Measurements from ENCODE around the gene GLUL. TPM values are rescaled to one million over a fixed set of nuclear protein-coding genes. Genes with fewer than 3 reads are reported as not detected.

Gene GLUL
- total and polyA plus RNA-seq, 5 donors from 2014 or later: 27.3 to 69.5 (median 44.5) TPM

GRCh38 chr1:182391028-182391361 lies 595 bp downstream of the GLUL start:
- H3K36me3 ChIP-seq (ENCODE audit: control insufficient read depth, insufficient read depth, low read length): no peaks in the 10 kb centered on the region
- DNase-seq (no peak), ATAC-seq (ENCODE audit: low read depth in 2 of 2) (no peak)
- Mint-ChIP-seq H3K36me3 (no peaks in the 10 kb centered on the region), H3K4me3 (peak overlapping the region; percentile 89 to 92 (median 90)), H3K9me3 (peaks cover 0 to 3% (median 0%) of the 10 kb centered on the region in 7 donors), H3K27ac (peak overlapping the region; percentile 49 to 96 (median 87)), H3K4me1 (peaks cover 6 to 23% (median 11%) of the 10 kb centered on the region in 4 donors), H3K27me3 (peaks cover 29% of the 10 kb centered on the region)
- H3K27ac ChIP-seq (ENCODE audit: insufficient read depth, low read length, poor library complexity, severe bottlenecking): peak overlapping the region; percentile 29
- peaks cover 13% of the 10 kb centered on the region for H3K4me1 ChIP-seq (ENCODE audit: control insufficient read depth, insufficient read depth, low read length, poor library complexity, severe bottlenecking)
- no peaks in the 10 kb centered on the region for H3K9me3 ChIP-seq (ENCODE audit: control insufficient read depth in 2 of 2, low read length in 2 of 2)
- peaks cover 17% of the 10 kb centered on the region for H3K27me3 ChIP-seq (ENCODE audit: control insufficient read depth, insufficient read depth, low read length)
- no peak overlapping the region for H3K4me3 ChIP-seq (ENCODE audit: low read depth, low read length)

- peak overlapping the region; percentile 51 for H3K4me3 ChIP-seq (ENCODE audit: low read depth, low read length)
- Mint-ChIP-seq H3K27me3 (peaks cover 27% of the 10 kb centered on the region), H3K27ac (peak overlapping the region; percentile 88 to 92 (median 92)), H3K4me1 (peaks cover 6 to 23% (median 11%) of the 10 kb centered on the region in 4 donors), H3K9me3 (peaks cover 0 to 3% (median 0%) of the 10 kb centered on the region in 7 donors), H3K36me3 (peaks cover 5% of the 10 kb centered on the region), H3K4me3 (peak overlapping the region; percentile 86 to 91 (median 90))
- peaks cover 13% of the 10 kb centered on the region for H3K4me1 ChIP-seq (ENCODE audit: control insufficient read depth, insufficient read depth, low read length, poor library complexity, severe bottlenecking)
- no peaks in the 10 kb centered on the region for H3K9me3 ChIP-seq (ENCODE audit: control insufficient read depth in 2 of 2, low read length in 2 of 2)
- H3K27ac ChIP-seq (ENCODE audit: insufficient read depth, low read length, poor library complexity, severe bottlenecking): no peak overlapping the region
- no peak for ATAC-seq (ENCODE audit: low read depth in 2 of 2)
- peaks cover 17% of the 10 kb centered on the region for H3K27me3 ChIP-seq (ENCODE audit: control insufficient read depth, insufficient read depth, low read length)
- no peaks in the 10 kb centered on the region for H3K36me3 ChIP-seq (ENCODE audit: control insufficient read depth, insufficient read depth, low read length)
- no peak for DNase-seq
Measured at GRCh38 chr1:182389619-182390047, 2.0 kb downstream of the GLUL start.

- peaks cover 11% of the 10 kb centered on the region for H3K27me3 ChIP-seq (ENCODE audit: control insufficient read depth, insufficient read depth, low read length)
- H3K4me3 Mint-ChIP-seq: peak overlapping the region in 3 of 4 donors; percentile 89 to 91 (median 90)
- no peak overlapping the region for H3K27ac ChIP-seq (ENCODE audit: insufficient read depth, low read length, poor library complexity, severe bottlenecking)
- H3K36me3 ChIP-seq (ENCODE audit: control insufficient read depth, insufficient read depth, low read length): no peaks in the 10 kb centered on the region
- H3K4me1 Mint-ChIP-seq: peaks cover 6 to 23% (median 11%) of the 10 kb centered on the region in 4 donors
- peaks cover 13% of the 10 kb centered on the region for H3K4me1 ChIP-seq (ENCODE audit: control insufficient read depth, insufficient read depth, low read length, poor library complexity, severe bottlenecking)
- no peaks in the 10 kb centered on the region for H3K9me3 ChIP-seq (ENCODE audit: control insufficient read depth in 2 of 2, low read length in 2 of 2)
- H3K36me3 Mint-ChIP-seq: peaks cover 5% of the 10 kb centered on the region
- DNase-seq: no peak
- no peak overlapping the region for H3K4me3 ChIP-seq (ENCODE audit: low read depth, low read length)
- H3K9me3 Mint-ChIP-seq: peaks cover 0 to 3% (median 0%) of the 10 kb centered on the region in 7 donors
- H3K27ac Mint-ChIP-seq: peak overlapping the region in 2 of 3 donors; percentile 63 to 88
- ATAC-seq (ENCODE audit: low read depth in 2 of 2): no peak
- peaks cover 20% of the 10 kb centered on the region for H3K27me3 Mint-ChIP-seq
Measured at GRCh38 chr1:182388392-182389134, 3.0 kb downstream of the GLUL start.

- DNase-seq: no peak
- Histone ChIP-seq H3K4me1 (ENCODE audit: control insufficient read depth, insufficient read depth, low read length, poor library complexity, severe bottlenecking) (peaks cover 13% of the 10 kb centered on the region), H3K27ac (ENCODE audit: insufficient read depth, low read length, poor library complexity, severe bottlenecking) (no peak overlapping the region), H3K9me3 (ENCODE audit: control insufficient read depth in 2 of 2, low read length in 2 of 2) (no peaks in the 10 kb centered on the region), H3K27me3 (ENCODE audit: control insufficient read depth, insufficient read depth, low read length) (peaks cover 2% of the 10 kb centered on the region), H3K4me3 (ENCODE audit: low read depth, low read length) (no peak overlapping the region), H3K36me3 (ENCODE audit: control insufficient read depth, insufficient read depth, low read length) (no peaks in the 10 kb centered on the region)
- H3K27ac Mint-ChIP-seq: no peak overlapping the region
- peaks cover 5% of the 10 kb centered on the region for H3K36me3 Mint-ChIP-seq
- peaks cover 14% of the 10 kb centered on the region for H3K27me3 Mint-ChIP-seq
- no peak overlapping the region for H3K4me3 Mint-ChIP-seq
- H3K4me1 Mint-ChIP-seq: peaks cover 6 to 19% (median 10%) of the 10 kb centered on the region in 4 donors
- peaks cover 0 to 3% (median 0%) of the 10 kb centered on the region in 7 donors for H3K9me3 Mint-ChIP-seq
- no peak for ATAC-seq (ENCODE audit: low read depth in 2 of 2)
Measured at GRCh38 chr1:182387566-182387965, 4.0 kb downstream of the GLUL start.

- ATAC-seq (ENCODE audit: low read depth in 2 of 2): no peak
- Histone ChIP-seq H3K4me3 (ENCODE audit: low read depth, low read length) (no peak overlapping the region), H3K27me3 (ENCODE audit: control insufficient read depth, insufficient read depth, low read length) (peaks cover 2% of the 10 kb centered on the region), H3K4me1 (ENCODE audit: control insufficient read depth, insufficient read depth, low read length, poor library complexity, severe bottlenecking) (peaks cover 8% of the 10 kb centered on the region), H3K27ac (ENCODE audit: insufficient read depth, low read length, poor library complexity, severe bottlenecking) (no peak overlapping the region), H3K9me3 (ENCODE audit: control insufficient read depth in 2 of 2, low read length in 2 of 2) (no peaks in the 10 kb centered on the region), H3K36me3 (ENCODE audit: control insufficient read depth, insufficient read depth, low read length) (no peaks in the 10 kb centered on the region)
- H3K9me3 Mint-ChIP-seq: peaks cover 0 to 3% (median 0%) of the 10 kb centered on the region in 7 donors
- H3K36me3 Mint-ChIP-seq: peaks cover 5% of the 10 kb centered on the region
- peaks cover 4 to 17% (median 10%) of the 10 kb centered on the region in 4 donors for H3K4me1 Mint-ChIP-seq
- DNase-seq: no peak
- no peak overlapping the region for H3K4me3 Mint-ChIP-seq
- peaks cover 11% of the 10 kb centered on the region for H3K27me3 Mint-ChIP-seq
- H3K27ac Mint-ChIP-seq: no peak overlapping the region
Measured at GRCh38 chr1:182386980-182387379, 4.6 kb downstream of the GLUL start.

- Histone ChIP-seq H3K9me3 (ENCODE audit: control insufficient read depth in 2 of 2, low read length in 2 of 2) (no peaks in the 10 kb centered on the region), H3K27me3 (ENCODE audit: control insufficient read depth, insufficient read depth, low read length) (peaks cover 2% of the 10 kb centered on the region), H3K4me3 (ENCODE audit: low read depth, low read length) (no peak overlapping the region), H3K27ac (ENCODE audit: insufficient read depth, low read length, poor library complexity, severe bottlenecking) (no peak overlapping the region), H3K4me1 (ENCODE audit: control insufficient read depth, insufficient read depth, low read length, poor library complexity, severe bottlenecking) (peaks cover 6% of the 10 kb centered on the region), H3K36me3 (ENCODE audit: control insufficient read depth, insufficient read depth, low read length) (no peaks in the 10 kb centered on the region)
- DNase-seq (no peak), ATAC-seq (ENCODE audit: low read depth in 2 of 2) (no peak)
- H3K27me3 Mint-ChIP-seq: peaks cover 11% of the 10 kb centered on the region
- H3K4me3 Mint-ChIP-seq: no peak overlapping the region
- peaks cover 4 to 17% (median 10%) of the 10 kb centered on the region in 4 donors for H3K4me1 Mint-ChIP-seq
- H3K36me3 Mint-ChIP-seq: peaks cover 5% of the 10 kb centered on the region
- H3K27ac Mint-ChIP-seq: peak overlapping the region in 1 of 3 donors; percentile 2
- H3K9me3 Mint-ChIP-seq: peaks cover 0 to 3% (median 0%) of the 10 kb centered on the region in 7 donors
Measured at GRCh38 chr1:182385885-182386853, 5.4 kb downstream of the GLUL start.

DNA sequence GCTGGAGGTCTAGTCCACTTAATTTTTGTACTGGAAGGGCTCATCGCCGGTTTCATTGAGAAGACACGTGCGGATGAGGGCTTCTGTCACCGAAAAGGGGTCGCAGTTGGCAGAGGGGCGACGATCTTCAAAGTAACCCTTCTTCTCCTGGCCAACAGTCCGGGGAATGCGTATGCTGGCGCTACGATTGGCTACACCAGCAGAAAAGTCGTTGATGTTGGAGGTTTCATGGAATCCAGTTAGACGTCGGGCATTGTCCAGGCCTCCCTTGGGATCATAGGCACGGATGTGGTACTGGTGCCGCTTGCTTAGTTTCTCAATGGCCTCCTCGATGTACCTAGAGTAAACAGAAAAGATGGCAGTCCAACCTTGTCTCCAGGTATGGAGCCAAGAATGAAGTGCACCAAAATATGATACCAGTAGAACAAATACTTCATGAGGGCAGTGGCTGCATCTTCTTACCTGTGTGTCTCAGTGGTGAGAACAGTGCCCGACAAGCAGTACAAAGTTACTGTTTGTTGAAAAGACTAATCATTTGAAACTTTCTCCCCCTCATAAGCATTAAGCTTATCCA lies 7.1 kb downstream of the GLUL start:
- Histone ChIP-seq H3K4me3 (ENCODE audit: low read depth, low read length) (no peak overlapping the region), H3K4me1 (ENCODE audit: control insufficient read depth, insufficient read depth, low read length, poor library complexity, severe bottlenecking) (no peaks in the 10 kb centered on the region), H3K36me3 (ENCODE audit: control insufficient read depth, insufficient read depth, low read length) (no peaks in the 10 kb centered on the region), H3K9me3 (ENCODE audit: control insufficient read depth in 2 of 2, low read length in 2 of 2) (no peaks in the 10 kb centered on the region), H3K27ac (ENCODE audit: insufficient read depth, low read length, poor library complexity, severe bottlenecking) (no peak overlapping the region), H3K27me3 (ENCODE audit: control insufficient read depth, insufficient read depth, low read length) (peaks cover 2% of the 10 kb centered on the region)
- Mint-ChIP-seq H3K4me3 (no peak overlapping the region), H3K4me1 (peaks cover under 1 to 11% (median 7%) of the 10 kb centered on the region in 4 donors), H3K27ac (no peak overlapping the region), H3K27me3 (peaks cover 1% of the 10 kb centered on the region), H3K36me3 (peaks cover 5% of the 10 kb centered on the region), H3K9me3 (peaks cover 0 to 2% (median 0%) of the 10 kb centered on the region in 7 donors)
- DNase-seq: no peak
- no peak for ATAC-seq (ENCODE audit: low read depth in 2 of 2)

All from CD4-positive, CD25-positive, alpha-beta regulatory T cell (primary cell).